Keratinocyte (primary cell): Measurements from ENCODE around the gene RHNO1.

Experiments used
- CTCF ChIP-seq, 3 experiments: IDR thresholded peaks in 1 of 3; conservative IDR thresholded peaks in 1 of 3; optimal IDR thresholded peaks in 1 of 3; 2 replicates in 2 of 3; 3 replicates in 1 of 3; pipeline versions ENCODE3 to v1.5.1; 2011; ENCODE audit warnings: low read length in 3 of 3, mild to moderate bottlenecking in 3 of 3, moderate library complexity in 2 of 3, control low read depth in 1 of 3, inconsistent platforms in 1 of 3; ENCODE audit not compliant: insufficient read depth in 2 of 3; ENCODE audit errors: extremely low read depth in 1 of 3
- EZH2 ChIP-seq: IDR thresholded peaks from one replicate; pipeline ENCODE4 v1.6.1; 2012; ENCODE audit warnings: inconsistent platforms, mild to moderate bottlenecking, low read length, moderate library complexity

DNA sequence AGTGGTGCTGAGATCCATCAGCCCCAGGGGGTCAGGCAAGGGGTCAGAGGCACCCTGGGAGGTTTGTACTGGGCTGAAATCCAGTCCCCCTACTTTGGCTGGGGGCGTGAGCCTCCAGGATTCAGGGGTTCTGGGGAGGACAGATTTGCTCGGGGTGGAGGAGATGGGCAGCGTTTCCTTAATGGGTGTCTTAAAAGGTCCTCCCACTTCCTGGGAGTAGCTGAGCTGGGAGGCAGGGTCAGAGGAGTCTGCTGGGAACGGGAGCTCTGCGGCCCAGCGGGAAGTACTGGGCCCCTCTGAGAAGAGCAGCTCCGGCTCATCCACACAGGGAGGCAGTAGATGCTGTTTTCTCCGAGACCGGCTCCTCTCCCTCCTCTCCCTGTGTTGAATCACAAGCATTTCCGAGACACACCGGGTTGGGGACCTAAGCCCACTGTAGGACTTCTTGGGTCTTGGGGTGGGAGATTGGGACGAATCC, 18.0 kb upstream of the RHNO1 start:
- no peak for TF ChIP-seq CTCF (optimal IDR thresholded peaks at IDR 0.05 in 1 of 3, IDR thresholded peaks at IDR 0.05 in 1 of 3, conservative IDR thresholded peaks at IDR 0.05 in 1 of 3; ENCODE audit: extremely low read depth in 1 of 3, insufficient read depth in 2 of 3, low read length in 3 of 3)
- TF ChIP-seq EZH2: no peak
